ENCODE results near the gene DAW1.
A peak's percentile ranks its signal among the peaks of the same experiment; 100 is the strongest.
"Not testable (repeated sequence)": the region's sequence is repeated elsewhere in the genome, so short reads cannot be mapped to it uniquely, and the experiment has no call there.

DAW1 gene

GRCh38 chr2:227932001-227932400 is 60.6 kb downstream of the DAW1 start:
- DNase-seq, result no peak

- DNase-seq, result no peak
Measured at GRCh38 chr2:227932403-227932802, 61.0 kb downstream of the DAW1 start.

GRCh38 chr2:227933884-227934283 is 62.5 kb downstream of the DAW1 start:
- no peak for DNase-seq

DNA sequence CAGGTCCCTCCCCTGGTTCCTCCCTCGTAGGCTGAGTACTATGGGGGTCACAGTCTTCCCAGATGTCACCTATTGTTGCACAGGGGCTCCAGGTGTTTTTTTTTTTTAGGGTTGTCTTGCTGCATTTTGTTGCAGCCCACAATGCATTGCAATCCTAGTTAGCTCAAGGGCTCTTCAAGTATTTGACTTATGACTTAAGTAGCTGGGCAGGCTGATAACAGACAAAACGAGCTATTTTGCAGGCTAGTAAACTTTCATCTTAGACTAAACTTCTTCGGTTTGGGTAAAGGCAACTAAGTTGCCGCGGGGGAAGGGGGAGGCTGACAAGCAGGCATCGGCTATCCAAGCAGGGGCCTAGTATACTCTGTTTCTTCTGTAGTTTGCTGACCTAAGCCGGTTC is 64.8 kb downstream of the DAW1 start:
- DNase-seq, result not testable (repeated sequence)

GRCh38 chr2:227939271-227940027 is 68.0 kb downstream of the DAW1 start:
- peak; percentile 13 for DNase-seq

GRCh38 chr2:227942021-227942420 is 70.6 kb downstream of the DAW1 start:
- no peak for DNase-seq

DNA sequence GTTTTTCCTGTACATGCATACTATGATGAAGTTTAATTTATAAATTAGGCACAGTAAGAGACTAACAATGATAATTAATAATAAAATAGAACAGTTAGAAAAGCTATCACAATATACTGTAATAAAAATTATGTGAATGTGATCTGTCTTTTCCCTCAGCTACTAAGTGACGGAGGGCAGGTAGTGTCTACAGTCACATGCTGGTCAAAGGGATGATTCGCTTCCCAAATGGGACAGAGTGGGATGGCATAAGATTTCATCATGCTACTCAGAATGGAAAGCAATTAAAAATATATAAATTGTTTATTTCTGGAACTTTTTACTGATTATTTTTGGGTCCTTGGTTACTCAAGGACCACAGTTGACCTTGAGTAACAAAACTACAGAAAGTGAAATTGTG is 71.5 kb downstream of the DAW1 start:
- no peak for DNase-seq

GRCh38 chr2:227960317-227960716 is 88.9 kb downstream of the DAW1 start:
- DNase-seq, result no peak

DNA sequence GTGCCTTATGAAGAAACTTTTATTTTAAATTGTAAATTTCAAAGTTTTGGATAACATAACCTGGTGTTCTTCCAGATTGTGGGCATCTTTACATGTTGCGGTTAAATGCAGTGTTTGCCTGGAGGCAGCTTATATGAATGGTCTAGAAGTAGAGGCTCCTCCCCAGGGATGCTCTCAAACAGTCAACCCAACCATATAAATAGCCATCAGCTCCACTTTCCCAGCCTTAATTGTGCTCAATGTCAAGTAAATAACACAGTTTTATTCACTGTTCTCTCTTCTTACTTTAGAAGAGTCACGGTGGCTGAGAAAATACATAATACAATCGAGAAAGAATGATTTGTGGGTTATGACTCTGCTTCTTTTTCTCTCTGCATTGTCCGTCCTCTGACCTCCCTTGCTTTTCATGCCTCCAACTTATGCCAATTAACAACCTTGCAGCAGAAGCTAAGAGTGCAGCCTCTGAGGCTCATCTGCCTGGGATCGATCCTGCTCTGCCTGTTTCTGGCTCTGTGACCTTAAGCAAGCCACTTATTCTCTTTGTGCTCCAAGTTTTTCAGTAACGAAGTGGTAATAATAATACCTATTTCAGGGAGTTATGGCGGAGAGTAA is 100.3 kb downstream of the DAW1 start:
- DNase-seq, result no peak

DNA sequence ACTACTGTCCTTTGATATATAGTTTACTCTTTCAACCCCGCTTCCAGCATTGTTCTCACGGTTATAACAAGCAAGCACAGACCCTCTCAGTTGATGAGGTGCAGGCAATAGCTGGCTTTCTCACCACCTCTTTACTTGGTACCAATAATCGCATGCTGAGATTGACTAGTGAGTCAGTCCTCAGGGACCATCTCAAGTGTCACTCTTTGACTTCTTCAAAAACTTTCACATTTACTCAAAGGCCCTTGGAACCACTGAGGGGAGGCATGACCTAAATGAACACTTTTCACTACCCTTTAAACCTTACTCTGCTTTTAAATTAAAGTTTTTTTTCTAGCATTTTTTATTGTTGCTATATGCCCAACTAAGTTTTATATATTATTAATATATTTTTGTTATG is 101.8 kb downstream of the DAW1 start:
- DNase-seq, result no peak
